ENCODE measurements around the gene TRPM2. TPM values are rescaled to one million over a fixed set of nuclear protein-coding genes. Genes with fewer than 3 reads are reported as not detected.

The TRPM2 gene
- total RNA-seq, 1 donor from 2014 or later = 2.8 TPM

- no peak for TF ChIP-seq CTCF (IDR thresholded peaks at IDR 0.05; ENCODE audit: insufficient read depth, low read length, poor library complexity, severe bottlenecking)
- H3K27me3 ChIP-seq (ENCODE audit: control insufficient read depth, insufficient read depth, low read length) = peaks cover 5% of the 10 kb centered on the region
- DNase-seq (ENCODE audit: low read depth) = no peak
- H3K36me3 ChIP-seq (ENCODE audit: control insufficient read depth, insufficient read depth, low read length) = no peaks in the 10 kb centered on the region
- no peak overlapping the region for H3K4me3 ChIP-seq (ENCODE audit: low read depth, low read length)
Measured at GRCh38 chr21:44380876-44381275, 27.5 kb downstream of the TRPM2 start.

DNA sequence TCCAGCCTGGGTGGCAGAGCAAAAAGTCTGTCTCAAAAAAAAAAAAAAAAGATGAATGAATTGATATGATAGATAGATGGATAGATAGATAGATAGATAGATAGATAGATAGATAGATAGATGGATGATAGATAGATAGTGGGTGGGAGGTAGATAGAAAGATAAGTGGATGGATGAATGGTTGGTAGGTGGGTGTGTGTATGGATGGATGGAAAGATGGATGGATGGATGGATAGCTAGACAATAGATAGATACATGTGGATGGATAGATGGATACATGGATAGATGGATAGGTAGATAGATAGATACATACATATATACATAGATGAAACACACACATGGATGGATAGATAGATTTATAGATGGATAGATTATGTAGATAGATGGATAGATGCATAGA is 28.5 kb downstream of the TRPM2 start:
- no peaks in the 10 kb centered on the region for H3K36me3 ChIP-seq (ENCODE audit: control insufficient read depth, insufficient read depth, low read length)
- H3K4me3 ChIP-seq (ENCODE audit: low read depth, low read length) = no peak overlapping the region
- peaks cover 5% of the 10 kb centered on the region for H3K27me3 ChIP-seq (ENCODE audit: control insufficient read depth, insufficient read depth, low read length)
- no peak for TF ChIP-seq CTCF (IDR thresholded peaks at IDR 0.05; ENCODE audit: insufficient read depth, low read length, poor library complexity, severe bottlenecking)
- no peak for DNase-seq (ENCODE audit: low read depth)

- TF ChIP-seq CTCF (IDR thresholded peaks at IDR 0.05; ENCODE audit: insufficient read depth, low read length, poor library complexity, severe bottlenecking) = no peak
Measured at GRCh38 chr21:44382536-44382935, 29.1 kb downstream of the TRPM2 start.

GRCh38 chr21:44383216-44383615 is 29.8 kb downstream of the TRPM2 start:
- no peak overlapping the region for H3K4me3 ChIP-seq (ENCODE audit: low read depth, low read length)
- peaks cover 5% of the 10 kb centered on the region for H3K27me3 ChIP-seq (ENCODE audit: control insufficient read depth, insufficient read depth, low read length)
- no peak for DNase-seq (ENCODE audit: low read depth)
- no peaks in the 10 kb centered on the region for H3K36me3 ChIP-seq (ENCODE audit: control insufficient read depth, insufficient read depth, low read length)
- no peak for TF ChIP-seq CTCF (IDR thresholded peaks at IDR 0.05; ENCODE audit: insufficient read depth, low read length, poor library complexity, severe bottlenecking)

More at GRCh38 chr21:44382536-44382935, 29.1 kb downstream of the TRPM2 start:
- Histone ChIP-seq H3K4me3 (ENCODE audit: low read depth, low read length) (no peak overlapping the region), H3K36me3 (ENCODE audit: control insufficient read depth, insufficient read depth, low read length) (no peaks in the 10 kb centered on the region), H3K27me3 (ENCODE audit: control insufficient read depth, insufficient read depth, low read length) (peaks cover 5% of the 10 kb centered on the region)
- no peak for DNase-seq (ENCODE audit: low read depth)

DNA sequence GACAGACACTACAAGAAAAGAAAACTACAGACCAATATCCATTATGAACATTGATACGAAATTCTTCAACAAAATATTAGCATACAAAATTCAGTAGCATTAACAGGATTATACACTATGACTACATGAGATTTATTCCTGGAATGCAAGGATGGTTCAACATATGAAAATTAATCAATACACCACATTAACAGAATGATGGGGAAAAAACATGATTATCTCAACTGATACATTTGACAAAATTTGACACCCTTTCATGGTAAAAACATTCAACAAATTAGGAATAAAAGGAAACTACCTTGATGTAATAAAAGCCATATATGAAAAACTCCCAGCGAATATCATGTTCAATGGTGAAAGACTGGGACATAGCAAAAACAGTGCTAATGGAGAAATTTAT is 31.5 kb downstream of the TRPM2 start:
- no peaks in the 10 kb centered on the region for H3K36me3 ChIP-seq (ENCODE audit: control insufficient read depth, insufficient read depth, low read length)
- TF ChIP-seq CTCF (IDR thresholded peaks at IDR 0.05; ENCODE audit: insufficient read depth, low read length, poor library complexity, severe bottlenecking) = no peak

GRCh38 chr21:44389335-44389734 is 35.9 kb downstream of the TRPM2 start:
- Histone ChIP-seq H3K27me3 (ENCODE audit: control insufficient read depth, insufficient read depth, low read length) (peaks cover 4% of the 10 kb centered on the region), H3K4me3 (ENCODE audit: low read depth, low read length) (no peak overlapping the region), H3K36me3 (ENCODE audit: control insufficient read depth, insufficient read depth, low read length) (no peaks in the 10 kb centered on the region)
- DNase-seq (ENCODE audit: low read depth) = no peak
- no peak for TF ChIP-seq CTCF (IDR thresholded peaks at IDR 0.05; ENCODE audit: insufficient read depth, low read length, poor library complexity, severe bottlenecking)

More for the DNA sequence above, 31.5 kb downstream of the TRPM2 start:
- no peak overlapping the region for H3K4me3 ChIP-seq (ENCODE audit: low read depth, low read length)
- H3K27me3 ChIP-seq (ENCODE audit: control insufficient read depth, insufficient read depth, low read length) = peaks cover under 1% of the 10 kb centered on the region
- DNase-seq (ENCODE audit: low read depth) = no peak

All from kidney epithelial cell (primary cell).